Sciatic nerve (tissue), 1 donor: ENCODE measurements around the gene TRMU. TPM values are rescaled to one million over a fixed set of nuclear protein-coding genes. Genes with fewer than 3 reads are reported as not detected.

Experiments
- total RNA-seq: library from RNA; stranded (reverse); fragmentation: NEBNext Ultra II Directional; extraction: Animal tissue kit (Norgen Biotek cat#: 25700); gene quantifications from one replicate; pipeline ENCODE4 v1.2.1, GENCODE V29; 2021
- donor health status: DM: no; HTN: no; CAD: no.

Gene TRMU
- total RNA-seq, 1 donor from 2014 or later: 34.1 TPM

Other genes with a start within 250 kb of the TRMU start
- gene PPARA, start 185.2 kb upstream of the TRMU start, total RNA-seq: 39.2 TPM
- 6.8 TPM for gene CDPF1, start 85.4 kb upstream of the TRMU start, total RNA-seq
- 0.18 TPM for gene PKDREJ, start 72.4 kb upstream of the TRMU start, total RNA-seq
- 25.7 TPM for gene TTC38, start 67.7 kb upstream of the TRMU start, total RNA-seq
- 0.49 TPM for gene GTSE1, start 38.8 kb upstream of the TRMU start, total RNA-seq
- gene CELSR1, start 201.9 kb downstream of the TRMU start, total RNA-seq: 1.9 TPM